ENCODE data around the gene MYADM. TPM values are rescaled to one million over a fixed set of nuclear protein-coding genes. Genes with fewer than 3 reads are reported as not detected.

Gene MYADM
- polyA plus RNA-seq, 1 experiment: 39.3 TPM

DNA sequence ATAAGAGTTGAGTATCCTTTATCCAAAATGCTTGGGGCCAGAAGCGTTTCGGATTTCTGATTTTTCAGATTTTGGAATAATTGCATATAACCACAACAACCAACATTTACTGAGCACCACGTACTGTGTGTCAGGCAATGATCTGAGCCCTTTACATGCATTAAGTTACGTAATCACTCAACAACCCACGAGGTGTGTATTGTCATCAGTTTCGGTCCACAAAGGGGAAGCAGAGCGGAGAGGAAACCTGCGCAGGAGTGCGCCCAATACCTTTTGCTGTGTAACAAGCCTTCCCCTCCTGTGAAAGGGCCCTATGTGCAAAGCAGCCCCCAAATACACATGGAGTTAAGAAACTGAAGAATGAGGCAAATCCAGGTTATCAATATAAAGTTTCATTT, 22.8 kb upstream of the MYADM start:
- no peak overlapping the region for H3K4me3 ChIP-seq (ENCODE audit: low read depth, low read length)
- H3K9me3 ChIP-seq (ENCODE audit: control insufficient read depth, insufficient read depth, low read length): no peaks in the 10 kb centered on the region
- H3K27me3 ChIP-seq (ENCODE audit: control insufficient read depth, insufficient read depth, low read length): no peaks in the 10 kb centered on the region
- H3K27ac ChIP-seq (ENCODE audit: low read depth, low read length): no peak overlapping the region
- CTCF ChIA-PET: interaction anchor here (0.6 to 1.6 kb wide), 2 partner anchors 179 to 183 kb away, joined by 3 to 4 read pairs; no protein-coding TSS in a partner anchor
- TF ChIP-seq, protein P1, sequence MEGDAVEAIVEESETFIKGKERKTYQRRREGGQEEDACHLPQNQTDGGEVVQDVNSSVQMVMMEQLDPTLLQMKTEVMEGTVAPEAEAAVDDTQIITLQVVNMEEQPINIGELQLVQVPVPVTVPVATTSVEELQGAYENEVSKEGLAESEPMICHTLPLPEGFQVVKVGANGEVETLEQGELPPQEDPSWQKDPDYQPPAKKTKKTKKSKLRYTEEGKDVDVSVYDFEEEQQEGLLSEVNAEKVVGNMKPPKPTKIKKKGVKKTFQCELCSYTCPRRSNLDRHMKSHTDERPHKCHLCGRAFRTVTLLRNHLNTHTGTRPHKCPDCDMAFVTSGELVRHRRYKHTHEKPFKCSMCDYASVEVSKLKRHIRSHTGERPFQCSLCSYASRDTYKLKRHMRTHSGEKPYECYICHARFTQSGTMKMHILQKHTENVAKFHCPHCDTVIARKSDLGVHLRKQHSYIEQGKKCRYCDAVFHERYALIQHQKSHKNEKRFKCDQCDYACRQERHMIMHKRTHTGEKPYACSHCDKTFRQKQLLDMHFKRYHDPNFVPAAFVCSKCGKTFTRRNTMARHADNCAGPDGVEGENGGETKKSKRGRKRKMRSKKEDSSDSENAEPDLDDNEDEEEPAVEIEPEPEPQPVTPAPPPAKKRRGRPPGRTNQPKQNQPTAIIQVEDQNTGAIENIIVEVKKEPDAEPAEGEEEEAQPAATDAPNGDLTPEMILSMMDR (IDR thresholded peaks at IDR 0.05; ENCODE audit: low read depth, low read length): no peak
- POLR2A ChIA-PET: no interaction called here
- DNase-seq (ENCODE audit: low read depth, low spot score): no peak

DNA sequence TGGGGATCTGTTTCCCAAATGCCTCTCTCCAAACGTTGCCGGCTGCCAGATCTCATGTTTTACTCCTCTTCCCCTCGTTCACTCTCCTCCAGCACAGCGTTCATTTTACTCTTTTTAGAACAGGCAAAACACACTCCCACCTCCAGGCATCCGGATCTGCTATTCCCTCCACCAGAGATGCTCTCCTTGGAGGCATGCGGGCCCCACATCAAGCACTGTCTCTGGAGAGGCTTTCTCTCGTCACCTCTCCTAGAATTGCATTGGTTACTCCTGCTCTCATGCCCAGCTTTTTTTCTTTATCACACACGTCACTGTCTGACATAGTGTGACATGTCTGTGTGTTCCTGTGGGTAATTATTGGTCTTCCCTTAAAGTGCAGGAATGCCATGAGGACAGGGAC, 20.1 kb upstream of the MYADM start:
- Histone ChIP-seq H3K4me3 (ENCODE audit: low read depth, low read length) (no peak overlapping the region), H3K27ac (ENCODE audit: low read depth, low read length) (no peak overlapping the region), H3K27me3 (ENCODE audit: control insufficient read depth, insufficient read depth, low read length) (no peaks in the 10 kb centered on the region), H3K9me3 (ENCODE audit: control insufficient read depth, insufficient read depth, low read length) (no peaks in the 10 kb centered on the region)
- POLR2A ChIA-PET: no interaction called here
- TF ChIP-seq, protein P1 (IDR thresholded peaks at IDR 0.05; ENCODE audit: low read depth, low read length): no peak
- CTCF ChIA-PET: interaction anchor here (0.8 to 1.5 kb wide), 3 partner anchors 176 to 184 kb away, joined by 3 to 8 read pairs (median 3); no protein-coding TSS in a partner anchor
- no peak for DNase-seq (ENCODE audit: low read depth, low spot score)

DNA sequence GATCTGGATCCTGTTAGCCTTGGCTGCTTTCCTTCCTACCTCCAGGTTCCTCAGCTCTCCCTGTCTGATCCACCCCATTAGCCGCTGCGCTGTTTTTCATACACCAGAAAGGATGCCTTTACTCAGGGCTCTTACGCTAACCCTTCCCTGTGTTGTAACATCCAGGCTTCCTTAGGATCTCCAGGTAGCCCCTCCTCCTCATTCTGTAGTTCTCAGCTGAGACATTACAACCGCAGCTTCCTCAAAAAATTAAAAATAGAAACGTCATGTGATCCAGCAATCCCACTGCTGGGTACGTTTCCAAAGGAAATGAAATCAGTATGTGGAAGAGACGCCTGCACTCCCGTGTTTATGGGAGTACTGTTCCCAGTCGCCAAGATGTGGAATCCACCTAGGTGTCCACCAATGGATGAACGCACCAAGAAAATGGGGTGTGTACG, 18.4 kb upstream of the MYADM start:
- Histone ChIP-seq H3K27me3 (ENCODE audit: control insufficient read depth, insufficient read depth, low read length) (no peaks in the 10 kb centered on the region), H3K4me3 (ENCODE audit: low read depth, low read length) (no peak overlapping the region), H3K9me3 (ENCODE audit: control insufficient read depth, insufficient read depth, low read length) (no peaks in the 10 kb centered on the region), H3K27ac (ENCODE audit: low read depth, low read length) (no peak overlapping the region)
- ChIA-PET CTCF (interaction anchor here (1.3 to 1.7 kb wide), 4 partner anchors 56 to 181 kb away, joined by 3 to 8 read pairs (median 4); no protein-coding TSS in a partner anchor), POLR2A (interaction anchor here (0.6 kb wide), 1 partner anchor 8 kb away, joined by 6 read pairs; no protein-coding TSS in a partner anchor)
- TF ChIP-seq, protein P1 (IDR thresholded peaks at IDR 0.05; ENCODE audit: low read depth, low read length): no peak
- no peak for DNase-seq (ENCODE audit: low read depth, low spot score)

DNA sequence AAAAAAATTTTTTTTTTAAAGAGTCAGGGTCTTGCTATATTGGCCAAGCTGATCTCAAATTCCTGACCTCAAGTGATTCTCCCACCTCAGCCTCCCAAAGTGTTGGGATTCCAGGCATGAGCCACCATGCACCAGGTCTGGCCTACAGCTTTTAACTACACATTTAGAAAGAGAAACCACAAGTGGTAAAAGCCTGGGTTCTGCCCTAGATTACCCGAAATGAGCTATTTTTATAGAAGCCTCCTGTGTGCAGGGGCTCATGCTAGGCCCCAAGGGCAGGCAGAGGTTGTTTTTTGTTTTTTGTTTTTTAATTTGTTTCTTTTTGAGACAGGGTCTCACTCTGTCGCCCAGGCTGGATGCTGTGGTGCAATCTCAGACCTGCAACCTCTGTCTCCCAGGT, 14.0 kb upstream of the MYADM start:
- DNase-seq (ENCODE audit: low read depth, low spot score): no peak
- Histone ChIP-seq H3K9me3 (ENCODE audit: control insufficient read depth, insufficient read depth, low read length) (no peaks in the 10 kb centered on the region), H3K27me3 (ENCODE audit: control insufficient read depth, insufficient read depth, low read length) (no peaks in the 10 kb centered on the region), H3K4me3 (ENCODE audit: low read depth, low read length) (no peak overlapping the region), H3K27ac (ENCODE audit: low read depth, low read length) (no peak overlapping the region)
- TF ChIP-seq, protein P1 (IDR thresholded peaks at IDR 0.05; ENCODE audit: low read depth, low read length): no peak
- ChIA-PET CTCF (interaction anchor here (0.6 to 3.1 kb wide), 12 partner anchors 10 to 575 kb away, joined by 3 to 15 read pairs (median 5); no protein-coding TSS in a partner anchor), POLR2A (no interaction called here)

DNA sequence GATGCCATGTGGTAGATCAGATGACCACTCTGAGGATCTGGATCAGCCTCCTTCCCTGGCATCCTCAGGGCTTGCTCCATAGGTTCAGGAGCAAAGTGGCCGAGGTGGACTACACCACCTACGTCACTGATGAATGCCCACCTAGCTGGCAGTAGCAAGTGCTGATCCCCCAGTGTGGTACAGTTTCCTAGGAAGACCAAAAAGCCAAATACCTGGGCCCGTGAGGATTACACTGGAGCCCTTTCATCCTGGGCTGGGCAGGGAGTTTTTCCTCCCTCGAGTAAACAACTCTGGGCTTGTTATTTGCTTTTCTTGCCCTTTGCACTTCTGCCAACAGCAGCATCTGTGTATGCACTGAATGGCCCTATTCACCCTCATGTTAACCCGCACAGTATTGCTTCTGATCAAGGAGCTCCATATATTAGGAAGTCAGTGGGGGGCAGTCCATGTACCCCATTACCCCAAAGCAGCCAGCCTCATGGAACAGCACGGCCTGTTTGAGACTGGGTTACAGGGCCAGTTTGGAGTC, 3.3 kb upstream of the MYADM start:
- Histone ChIP-seq H3K9me3 (ENCODE audit: control insufficient read depth, insufficient read depth, low read length) (no peaks in the 10 kb centered on the region; the same call in 1 of the 2 replicates), H3K27ac (ENCODE audit: low read depth, low read length) (no peak overlapping the region), H3K27me3 (ENCODE audit: control insufficient read depth, insufficient read depth, low read length) (no peaks in the 10 kb centered on the region), H3K4me3 (ENCODE audit: low read depth, low read length) (no peak overlapping the region)
- TF ChIP-seq, protein P1 (IDR thresholded peaks at IDR 0.05; ENCODE audit: low read depth, low read length): no peak
- CTCF ChIA-PET: interaction anchor here (1.0 kb wide), 1 partner anchor 71 kb away, joined by 3 read pairs; no protein-coding TSS in a partner anchor
- no peak for DNase-seq (ENCODE audit: low read depth, low spot score)
- POLR2A ChIA-PET: no interaction called here
